Activated T-cell treated with anti-CD3 and anti-CD28 coated beads for 48 hours (primary cell): ENCODE data around the gene NFKBIB.

Source experiments
- DNase-seq: peaks from one replicate; pipeline ENCODE4 v3.0.0-alpha.2; 2020; ENCODE audit warnings: low read depth

Gene NFKBIB

DNA sequence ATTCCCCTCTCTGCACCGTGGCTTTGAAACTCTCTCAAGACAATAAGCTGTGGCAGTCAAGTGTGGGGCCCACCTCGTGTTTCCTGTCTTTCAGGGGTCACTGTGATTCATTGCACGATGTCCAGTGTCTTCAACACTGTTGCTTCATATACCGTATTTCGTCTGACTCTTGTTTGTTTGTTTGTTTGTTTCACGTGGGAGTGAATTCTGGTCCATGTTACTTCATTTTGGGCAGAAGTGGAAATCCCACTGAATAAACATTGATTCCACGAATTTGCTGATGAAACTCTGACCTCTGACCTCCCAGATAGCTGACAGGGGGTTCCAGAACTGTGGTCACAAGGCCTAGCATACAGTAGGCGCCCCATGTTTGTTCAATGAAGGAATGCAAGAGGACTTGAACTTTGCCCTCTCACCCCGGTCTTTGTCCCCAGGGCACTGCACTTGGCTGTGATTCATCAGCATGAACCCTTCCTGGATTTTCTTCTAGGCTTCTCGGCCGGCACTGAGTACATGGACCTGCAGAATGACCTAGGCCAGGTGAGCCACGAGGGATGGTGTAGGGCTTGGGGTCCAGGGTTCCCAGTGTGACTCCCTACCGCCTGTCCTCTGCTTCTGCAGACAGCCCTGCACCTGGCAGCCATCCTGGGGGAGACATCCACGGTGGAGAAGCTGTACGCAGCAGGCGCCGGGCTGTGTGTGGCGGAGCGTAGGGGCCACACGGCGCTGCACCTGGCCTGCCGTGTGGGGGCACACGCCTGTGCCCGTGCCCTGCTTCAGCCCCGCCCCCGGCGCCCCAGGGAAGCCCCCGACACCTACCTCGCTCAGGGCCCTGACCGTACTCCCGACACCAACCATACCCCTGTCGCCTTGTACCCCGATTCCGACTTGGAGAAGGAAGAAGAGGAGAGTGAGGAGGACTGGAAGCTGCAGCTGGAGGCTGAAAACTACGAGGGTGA, 5.1 kb downstream of the NFKBIB start:
- no peak for DNase-seq

DNA sequence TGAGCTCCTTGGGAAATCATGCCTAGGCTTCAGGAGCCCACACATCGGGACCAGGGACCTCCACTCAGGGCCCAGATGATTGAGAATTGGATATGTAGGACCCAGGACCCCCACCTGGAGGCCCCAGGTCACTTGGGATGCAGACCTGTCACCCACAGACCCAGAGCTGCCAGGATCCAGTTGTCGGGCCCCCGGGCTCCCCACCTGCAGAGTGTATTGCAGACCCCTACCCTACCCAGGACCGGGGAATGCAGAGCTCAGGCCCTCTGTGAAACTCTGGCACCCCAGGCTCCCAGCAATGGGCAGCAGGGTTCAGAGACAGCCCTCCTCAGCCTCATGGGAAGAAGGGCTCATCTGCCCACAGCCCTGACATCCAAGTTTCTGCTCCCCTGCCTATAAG, 5.9 kb downstream of the NFKBIB start:
- no peak for DNase-seq

- DNase-seq = no peak
Observed at GRCh38 chr19:38907227-38907626, 7.5 kb downstream of the NFKBIB start.

DNA sequence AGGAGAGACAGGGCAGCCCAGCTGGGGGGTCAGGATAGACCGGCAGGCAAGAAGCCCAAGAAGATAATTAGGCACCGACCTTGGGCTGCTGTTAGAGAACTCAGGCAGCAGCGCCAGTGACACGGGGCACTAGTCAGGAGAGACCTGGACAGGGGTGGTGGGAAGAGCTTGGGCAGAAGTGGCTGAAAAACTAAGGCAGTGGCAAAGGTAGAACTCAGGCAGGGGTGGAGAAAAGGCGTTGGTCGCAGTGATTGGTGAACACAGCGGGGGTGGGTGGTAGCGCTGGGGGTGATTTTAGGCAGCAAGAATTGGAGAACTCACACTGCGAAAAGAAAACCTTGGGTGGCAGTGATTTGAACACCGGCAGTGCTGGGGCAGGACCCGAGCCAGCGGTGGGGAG, 7.9 kb downstream of the NFKBIB start:
- no peak for DNase-seq

DNA sequence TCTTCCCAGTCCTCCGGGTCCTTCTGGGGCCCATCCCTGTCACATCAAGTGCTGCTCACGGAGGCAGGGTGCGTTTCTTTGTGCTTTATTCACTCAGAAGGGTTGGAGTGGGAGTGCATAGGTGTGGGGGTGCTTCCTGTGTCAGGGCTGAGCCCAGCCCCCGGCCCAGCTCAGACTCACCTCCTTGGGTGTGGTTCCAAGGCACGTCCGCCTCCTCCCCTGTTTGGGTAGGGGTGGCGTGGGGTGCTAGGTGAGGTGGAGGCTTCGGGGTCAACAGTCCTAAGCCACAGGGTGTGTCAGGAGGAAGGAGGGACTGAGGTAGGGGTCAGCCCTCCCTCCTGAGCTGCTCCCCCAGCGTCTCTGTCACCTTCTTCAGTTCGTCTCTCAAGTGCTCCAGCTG, 9.1 kb downstream of the NFKBIB start:
- no peak for DNase-seq

DNA sequence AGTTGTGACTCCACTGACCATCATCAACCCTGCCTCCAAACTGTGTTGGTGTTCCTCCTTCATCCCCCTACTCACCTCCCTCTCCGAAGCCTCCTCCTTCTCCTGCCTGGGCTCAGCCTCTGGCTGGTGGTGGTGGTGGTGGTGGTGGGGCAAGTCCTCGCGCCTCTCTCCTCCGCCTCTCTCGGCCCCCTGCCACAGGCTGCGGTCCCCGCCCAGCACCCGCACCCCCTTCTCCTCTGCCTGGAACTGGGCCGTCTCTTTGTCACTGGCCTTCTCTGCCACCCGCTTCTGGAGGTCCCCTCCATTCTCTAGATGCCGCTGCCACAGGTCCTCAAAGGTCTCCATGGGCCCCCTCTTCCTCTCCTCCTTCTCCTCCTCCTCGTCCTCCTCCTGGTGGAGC, 10.7 kb downstream of the NFKBIB start:
- DNase-seq = no peak

GRCh38 chr19:38911388-38912001, 11.7 kb downstream of the NFKBIB start:
- DNase-seq = no peak

DNA sequence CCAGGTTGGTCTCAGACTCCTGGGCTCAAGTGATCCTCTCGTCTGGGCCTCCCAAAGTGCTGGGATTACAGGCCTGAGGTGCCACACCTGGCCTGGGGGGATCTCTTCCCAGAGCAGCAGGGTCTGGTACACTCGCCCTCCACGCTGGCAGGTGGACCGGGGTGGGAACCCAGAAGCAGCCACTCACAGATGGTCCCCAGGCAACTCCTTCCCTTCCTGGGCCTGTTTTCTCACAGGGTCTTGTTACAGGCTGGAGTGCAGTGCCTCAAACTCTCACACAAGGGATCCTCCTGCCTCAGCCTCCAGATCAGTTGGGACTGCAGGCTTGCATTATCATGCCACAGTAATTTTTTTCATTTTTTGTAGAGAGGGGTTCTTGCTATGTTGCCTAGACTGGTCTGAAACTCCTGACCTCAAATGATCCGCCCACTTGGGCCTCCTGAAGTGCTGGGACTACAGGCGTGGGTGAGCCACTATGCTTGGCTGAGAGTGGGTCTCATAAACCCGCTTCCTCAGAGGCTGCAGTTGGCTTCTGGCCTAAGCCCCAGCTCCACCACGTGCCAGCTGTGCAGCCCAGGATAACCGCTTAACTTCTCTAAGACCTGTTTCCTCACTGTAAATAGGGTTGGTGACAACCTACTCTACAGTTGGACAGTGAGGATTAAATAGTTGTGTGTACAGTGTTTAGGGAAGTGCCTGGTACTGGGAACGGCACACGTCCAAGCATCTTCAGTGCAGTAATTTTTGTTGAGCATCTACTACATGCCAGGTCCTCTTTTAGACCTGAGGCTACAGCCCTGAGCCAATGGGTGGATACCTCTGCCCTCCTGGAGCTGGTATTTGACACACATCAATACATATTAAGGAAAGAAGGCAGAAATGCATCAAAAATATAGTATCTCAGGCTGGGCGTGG, 13.1 kb downstream of the NFKBIB start:
- no peak for DNase-seq

DNA sequence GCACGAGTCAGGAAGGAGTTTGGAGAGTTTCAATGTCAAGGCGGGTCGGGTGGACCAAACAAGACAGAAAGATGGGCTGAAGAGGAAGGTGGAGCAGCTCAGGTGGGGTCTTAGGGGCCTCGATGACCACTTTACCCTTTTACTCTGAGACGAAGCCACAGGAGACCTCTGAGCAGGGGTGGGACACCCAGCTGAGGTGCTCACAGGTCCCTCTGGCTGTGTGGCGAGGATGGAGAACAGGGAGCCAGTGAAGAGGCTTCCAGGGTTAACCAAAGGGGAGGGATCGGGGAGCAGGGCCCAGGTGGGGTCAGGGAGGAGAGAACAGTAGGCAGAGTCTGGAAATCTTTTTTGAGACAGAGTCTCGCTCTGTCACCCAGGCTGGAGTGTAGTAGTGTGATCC, 14.2 kb downstream of the NFKBIB start:
- DNase-seq = no peak

GRCh38 chr19:38915329-38916321, 15.9 kb downstream of the NFKBIB start:
- no peak for DNase-seq

GRCh38 chr19:38917516-38917915, 17.7 kb downstream of the NFKBIB start:
- DNase-seq = no peak

GRCh38 chr19:38917921-38918491, 18.2 kb downstream of the NFKBIB start:
- no peak for DNase-seq

DNA sequence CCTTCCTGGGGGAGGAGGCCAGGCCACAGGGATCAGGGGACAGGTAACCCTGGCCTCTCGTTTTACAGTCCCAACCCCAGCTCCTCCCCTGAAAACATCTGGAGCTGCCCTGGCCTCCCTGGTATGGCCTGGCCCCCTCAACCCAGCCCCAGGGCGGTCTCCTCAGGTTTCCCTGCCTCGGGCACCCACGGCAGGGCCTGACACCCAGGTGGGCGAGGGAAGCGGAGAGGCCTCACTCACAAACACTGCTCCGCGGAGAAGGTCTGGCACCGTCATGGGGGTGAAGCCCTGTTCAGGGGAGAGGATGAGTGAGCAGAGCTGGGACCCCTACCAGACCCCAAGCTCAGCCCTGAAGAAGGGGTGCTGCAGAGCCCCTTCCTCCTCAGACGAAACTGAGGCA, 18.8 kb downstream of the NFKBIB start:
- DNase-seq = no peak

DNA sequence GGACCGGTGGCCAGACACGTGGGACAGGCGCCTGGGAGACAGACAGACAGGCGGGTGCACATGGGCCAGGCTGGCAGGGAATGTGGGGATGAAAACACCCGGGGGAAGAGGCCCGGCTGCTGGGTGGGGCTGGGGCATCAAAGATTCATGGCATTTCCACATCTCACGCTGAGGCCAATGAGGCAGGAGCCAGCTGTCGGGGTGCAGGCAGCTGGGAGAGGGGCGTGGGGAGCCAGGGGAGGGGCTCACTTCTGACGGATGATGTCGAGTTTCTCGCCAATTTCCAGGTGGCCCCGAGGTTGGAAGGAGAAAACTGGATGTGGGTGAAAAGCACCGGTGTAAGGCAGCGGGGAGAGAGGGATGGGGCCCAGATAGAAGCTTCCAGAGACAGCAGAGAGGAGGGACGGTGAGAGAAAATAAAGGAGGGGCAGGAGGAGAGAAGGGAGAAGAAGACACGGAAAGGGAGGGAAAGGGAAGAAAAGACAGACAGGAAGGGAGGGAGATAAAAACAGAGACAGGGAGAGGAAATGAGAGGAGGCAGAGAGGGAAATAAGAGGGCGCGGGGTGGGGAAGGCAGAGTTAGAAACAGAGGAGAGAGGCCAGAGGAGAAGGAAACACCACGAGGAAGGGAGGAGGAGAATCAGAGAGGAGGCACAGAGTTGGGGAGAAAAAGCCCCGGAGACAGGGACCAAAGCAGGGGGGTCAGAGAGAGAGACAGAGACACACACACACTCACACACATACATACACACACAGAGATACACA, 20.2 kb downstream of the NFKBIB start:
- DNase-seq = no peak

GRCh38 chr19:38920602-38921419, 21.0 kb downstream of the NFKBIB start:
- DNase-seq = no peak

DNA sequence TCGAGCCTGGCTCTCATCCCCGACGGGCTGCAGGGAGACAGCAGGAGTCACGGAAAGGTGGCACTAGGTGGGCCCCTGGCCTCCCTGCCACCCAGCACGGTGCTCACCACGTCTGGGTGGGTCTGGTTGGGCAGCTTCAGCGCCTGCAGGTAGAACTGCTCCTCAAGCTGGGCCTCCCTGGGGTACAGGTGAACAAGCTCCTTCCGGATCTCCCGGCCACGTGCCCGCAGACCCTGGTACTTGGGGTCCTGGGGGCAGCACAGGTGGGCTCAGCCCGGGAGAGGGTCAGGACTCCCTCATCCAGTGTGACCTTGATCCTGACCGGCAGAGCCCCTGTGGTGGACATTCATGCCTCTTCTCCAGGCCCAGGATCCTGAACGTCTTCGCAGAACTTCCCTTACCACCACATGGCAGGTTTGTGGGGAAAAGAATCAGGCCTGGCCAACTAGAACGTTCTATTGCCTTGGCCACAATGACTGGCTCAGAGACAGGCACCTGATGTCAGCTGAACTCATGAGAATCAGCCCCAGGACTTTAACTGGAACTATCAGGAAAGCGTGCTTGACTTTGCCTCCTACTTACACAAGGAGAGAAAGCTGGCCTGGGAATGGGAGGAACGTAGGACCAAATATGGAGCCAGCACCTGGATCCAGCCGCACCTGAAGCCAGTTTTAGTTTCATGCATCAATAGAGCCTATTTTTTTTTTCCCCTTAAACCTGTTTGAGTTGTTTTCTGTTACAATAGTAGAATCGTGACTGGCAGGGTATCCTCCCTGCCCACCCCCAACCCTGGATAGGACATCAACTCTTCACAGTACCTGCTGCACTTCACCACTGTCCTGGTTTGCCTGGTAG, 21.9 kb downstream of the NFKBIB start:
- DNase-seq = no peak

DNA sequence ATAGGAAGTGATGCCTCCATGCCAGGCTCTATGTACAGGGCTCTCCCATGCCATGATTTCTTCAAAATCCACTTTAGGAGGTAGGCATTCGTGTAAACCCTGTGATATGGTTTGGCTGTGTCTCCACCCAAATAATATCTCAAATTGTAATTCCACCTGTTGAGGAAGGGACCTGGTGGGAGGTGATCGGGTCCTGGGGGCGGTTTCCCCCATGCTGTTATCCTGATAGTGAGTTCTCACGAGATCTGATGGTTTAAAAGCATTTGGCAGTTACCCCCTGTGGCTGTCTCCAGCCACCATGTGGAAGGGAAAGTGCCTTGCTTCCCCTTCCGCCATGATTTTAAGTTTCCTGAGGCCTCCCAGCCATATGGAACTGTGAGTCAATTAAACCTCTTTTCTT, 22.7 kb downstream of the NFKBIB start:
- no peak for DNase-seq

DNA sequence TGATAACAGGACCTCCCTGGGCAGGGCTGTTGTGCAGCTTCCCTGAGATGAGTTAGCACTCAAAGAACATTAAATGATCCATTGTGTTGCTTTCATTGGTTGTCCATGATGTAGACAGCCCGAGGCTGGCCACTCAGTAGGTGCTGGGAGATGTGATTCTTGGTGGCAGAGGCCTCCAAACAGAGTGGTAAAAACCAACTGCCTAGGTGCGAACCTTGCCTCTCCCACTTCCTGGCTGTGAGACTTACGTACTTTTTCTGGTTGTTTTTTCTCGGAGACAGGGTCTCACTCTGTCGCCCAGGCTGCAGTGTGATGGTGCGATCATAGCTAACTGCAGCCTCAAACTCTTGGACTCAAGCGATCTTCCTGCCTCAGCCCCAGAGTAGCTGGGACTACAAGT, 24.6 kb downstream of the NFKBIB start:
- DNase-seq = no peak
